Endothelial cell of umbilical vein (primary cell): ENCODE results near the gene RET. TPM values are rescaled to one million over a fixed set of nuclear protein-coding genes. Genes with fewer than 3 reads are reported as not detected.

Experiments
- BruUV-seq: library from RNA; stranded (reverse); fragments of 400-500 nt; replicated peaks from 2 replicates; lab custom pipeline; 2021; lab: Mats Ljungman, UMichigan
- CTCF ChIA-PET: fragments of 300-600, 350-600 bp; sonication (Branson Sonifier 250); formaldehyde crosslinking; loops from one replicate; lab custom pipeline; 2021; ENCODE audit warnings: antibody characterized with exemption, inconsistent platforms; lab: Charles Lee
- POLR2A ChIA-PET: fragments of 300-600, 350-600 bp; sonication (Branson Sonifier 250); formaldehyde crosslinking; loops from one replicate; lab custom pipeline; 2021; ENCODE audit warnings: antibody characterized with exemption, inconsistent platforms; lab: Charles Lee
- DNase-seq: peaks from one replicate; pipeline ENCODE4 v3.0.0-alpha.2; 2011; ENCODE audit warnings: low read depth, low spot score
- FAIRE-seq: peaks from 2 replicates; lab custom pipeline; 2011; peaks lifted over from hg19 to GRCh38; lab: Jason Lieb, UNC
- H2AFZ ChIP-seq: 2 replicates; pipeline ENCODE4 v1.6.0; 2012; ENCODE audit warnings: low read depth, low read length, control low read depth, inconsistent platforms
- H3K27ac ChIP-seq: 2 replicates; pipeline ENCODE4 v1.5.1; 2011; ENCODE audit warnings: low read depth, mild to moderate bottlenecking, control low read depth, low read length, moderate library complexity; ENCODE audit not compliant: insufficient read depth
- H3K27me3 ChIP-seq, 2 experiments: 2 replicates each; pipeline versions ENCODE4 v1.6.0 to v1.6.1; 2011; ENCODE audit warnings: low read length in 2 of 2, mixed read lengths in 1 of 2; ENCODE audit not compliant: control insufficient read depth in 2 of 2, insufficient read depth in 2 of 2
- H3K36me3 ChIP-seq, 2 experiments: 2 replicates in 1 of 2; 3 replicates in 1 of 2; pipeline ENCODE4 v1.5.1; 2011; ENCODE audit warnings: low read length in 2 of 2, mild to moderate bottlenecking in 1 of 2, moderate library complexity in 1 of 2; ENCODE audit not compliant: control insufficient read depth in 2 of 2, insufficient read depth in 2 of 2; ENCODE audit errors: extremely low read depth in 1 of 2
- H3K4me1 ChIP-seq: 3 replicates; pipeline ENCODE4 v1.5.1; 2011; ENCODE audit warnings: mild to moderate bottlenecking, low read length; ENCODE audit not compliant: control insufficient read depth, insufficient read depth; ENCODE audit errors: extremely low read depth
- H3K4me2 ChIP-seq: 2 replicates; pipeline ENCODE4 v1.6.1; 2011; ENCODE audit warnings: low read length, control low read depth, mixed read lengths; ENCODE audit not compliant: insufficient read depth
- H3K4me3 ChIP-seq, 3 experiments: fragments of 200-600 bp in 1 of 3; sonication (generic), shearing (Covaris generic) in 1 of 3; replicated peaks in 1 of 3; 2 replicates each; pipeline ENCODE4 v1.5.1; 2011 to 2016; ENCODE audit warnings: control low read depth in 3 of 3, low read length in 3 of 3, mild to moderate bottlenecking in 2 of 3, inconsistent platforms in 1 of 3, low read depth in 1 of 3, moderate library complexity in 1 of 3; ENCODE audit not compliant: insufficient read depth in 1 of 3
- H3K79me2 ChIP-seq: 2 replicates; pipeline ENCODE4 v1.6.0; 2012; ENCODE audit warnings: low read length, inconsistent platforms; ENCODE audit not compliant: control insufficient read depth, insufficient read depth
- H3K9ac ChIP-seq: replicated peaks from 2 replicates; pipeline ENCODE3; 2011; ENCODE audit warnings: low read length, control low read depth; ENCODE audit not compliant: insufficient read depth; ENCODE audit errors: extremely low read depth
- H3K9me1 ChIP-seq: replicated peaks from 3 replicates; pipeline ENCODE4 v1.6.0; 2011; ENCODE audit warnings: mild to moderate bottlenecking, low read length; ENCODE audit not compliant: control insufficient read depth, insufficient read depth; ENCODE audit errors: extremely low read depth
- H3K9me3 ChIP-seq: replicated peaks from 2 replicates; pipeline ENCODE4 v1.5.1; 2012; ENCODE audit warnings: low read length, inconsistent platforms; ENCODE audit not compliant: control insufficient read depth, insufficient read depth
- H4K20me1 ChIP-seq: replicated peaks from 2 replicates; pipeline ENCODE3; 2011; ENCODE audit warnings: mild to moderate bottlenecking, low read length; ENCODE audit not compliant: control insufficient read depth, insufficient read depth; ENCODE audit errors: extremely low read depth
- EZH2 ChIP-seq: IDR thresholded peaks from 2 replicates; pipeline ENCODE4 v1.6.1; 2012; ENCODE audit warnings: borderline replicate concordance, low read depth, mild to moderate bottlenecking, moderate library complexity, low read length, inconsistent platforms; ENCODE audit not compliant: severe bottlenecking
- GATA2 ChIP-seq: IDR thresholded peaks from 2 replicates; pipeline ENCODE4 v1.7.0; 2011; ENCODE audit warnings: low read depth, mild to moderate bottlenecking, moderate library complexity, mixed read lengths, low read length; ENCODE audit not compliant: insufficient read length, insufficient read depth
- POLR2A ChIP-seq: IDR thresholded peaks from 2 replicates; pipeline ENCODE4 v1.6.1; 2012; ENCODE audit warnings: low read depth, mild to moderate bottlenecking, control low read depth, low read length
- dilution Hi-C: fragments of 300-500 bp; cut with MboI; formaldehyde crosslinking; loops from one replicate; pipeline ENCODE4 v1.15.0; 2019; ENCODE audit warnings: low sequenced_read_pairs; ENCODE audit not compliant: extremely low pct_ligation_motif_present
- intact Hi-C: fragments of 100-400 bp; cut with micrococcal nuclease; formaldehyde crosslinking; loops from one replicate; pipeline ENCODE4 v1.10.0; 2022
- polyA plus RNA-seq, 4 experiments: library from polyadenylated mRNA; depleted of rRNA in 3 of 4; stranded (reverse) in 3 of 4; unstranded in 1 of 4; fragments of >200 nt; gene quantifications; 2 replicates each; pipeline versions ENCODE4 v1.2.1 to v1.2.3, GENCODE V29; 2011 to 2012; ENCODE audit warnings: missing spikeins in 1 of 4
- total RNA-seq: library from RNA; stranded (reverse); gene quantifications from 2 replicates; pipeline ENCODE4 v1.2.3, GENCODE V29; 2021
- TF ChIP-seq, protein P1 (sequence below), 2 donors: IDR thresholded peaks; 1 replicate in 1 of 2; 2 replicates in 1 of 2; pipeline ENCODE4 v1.5.1; 2011; ENCODE audit warnings: low read length in 2 of 2, mild to moderate bottlenecking in 2 of 2, moderate library complexity in 2 of 2, control low read depth in 1 of 2, inconsistent platforms in 1 of 2, low read depth in 1 of 2; ENCODE audit not compliant: insufficient read depth in 1 of 2; ENCODE audit errors: extremely low read depth in 1 of 2

The RET gene
- total and polyA plus RNA-seq, 2 donors (not counting 3 experiments of a cell fraction or from before 2014, with no cell fraction given) = 0.04 to 0.22 TPM

DNA sequence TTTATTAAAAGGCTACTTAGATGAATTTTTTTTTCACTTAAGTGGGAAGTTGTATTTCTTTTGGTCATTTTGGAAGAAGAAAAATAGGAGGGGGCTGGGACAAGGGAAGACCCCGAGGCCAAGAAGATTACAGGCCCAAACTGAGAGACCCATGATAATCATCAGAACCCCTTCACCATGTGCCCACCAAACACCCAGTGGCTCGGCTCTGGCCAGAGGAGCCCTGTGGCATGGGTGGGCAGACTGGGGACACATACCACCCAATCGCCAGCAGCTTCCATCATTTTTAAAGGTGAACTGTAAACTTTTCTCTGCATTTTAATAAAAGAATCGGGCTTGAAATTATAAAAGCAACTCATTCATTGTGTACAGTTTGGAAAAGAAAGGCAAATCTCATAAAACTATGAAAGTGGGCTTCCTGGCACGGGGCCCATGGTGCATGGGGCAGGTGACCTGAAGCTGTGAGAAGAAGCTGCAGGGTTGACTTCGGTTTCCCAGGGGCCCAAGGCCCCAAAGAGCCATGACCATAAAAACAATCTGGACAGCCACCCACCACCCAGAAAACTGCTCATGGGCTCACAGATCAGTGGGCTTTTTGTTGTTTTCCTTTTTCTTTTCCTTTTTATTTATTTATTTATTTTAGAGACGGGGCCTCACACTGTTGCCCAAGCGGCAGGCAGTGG lies 29.4 kb upstream of the RET start:
- Histone ChIP-seq H3K9me1 (no peaks in the 10 kb centered on the region), H3K4me2 (no peak overlapping the region), H3K9ac (no peak overlapping the region), H3K4me3 (no peak overlapping the region), H4K20me1 (no peaks in the 10 kb centered on the region), H3K27ac (no peak overlapping the region), H3K36me3 (no peaks in the 10 kb centered on the region), H2AFZ (no peak overlapping the region), H3K79me2 (no peaks in the 10 kb centered on the region), H3K27me3 (no peaks in the 10 kb centered on the region), H3K4me1 (no peaks in the 10 kb centered on the region), H3K9me3 (no peaks in the 10 kb centered on the region)
- intact Hi-C loops = no loop called here
- no peak for FAIRE-seq
- CTCF ChIA-PET = no interaction called here
- POLR2A ChIA-PET = no interaction called here
- TF ChIP-seq POLR2A (no peak), EZH2 (no peak), GATA2 (no peak)
- TF ChIP-seq, protein P1, sequence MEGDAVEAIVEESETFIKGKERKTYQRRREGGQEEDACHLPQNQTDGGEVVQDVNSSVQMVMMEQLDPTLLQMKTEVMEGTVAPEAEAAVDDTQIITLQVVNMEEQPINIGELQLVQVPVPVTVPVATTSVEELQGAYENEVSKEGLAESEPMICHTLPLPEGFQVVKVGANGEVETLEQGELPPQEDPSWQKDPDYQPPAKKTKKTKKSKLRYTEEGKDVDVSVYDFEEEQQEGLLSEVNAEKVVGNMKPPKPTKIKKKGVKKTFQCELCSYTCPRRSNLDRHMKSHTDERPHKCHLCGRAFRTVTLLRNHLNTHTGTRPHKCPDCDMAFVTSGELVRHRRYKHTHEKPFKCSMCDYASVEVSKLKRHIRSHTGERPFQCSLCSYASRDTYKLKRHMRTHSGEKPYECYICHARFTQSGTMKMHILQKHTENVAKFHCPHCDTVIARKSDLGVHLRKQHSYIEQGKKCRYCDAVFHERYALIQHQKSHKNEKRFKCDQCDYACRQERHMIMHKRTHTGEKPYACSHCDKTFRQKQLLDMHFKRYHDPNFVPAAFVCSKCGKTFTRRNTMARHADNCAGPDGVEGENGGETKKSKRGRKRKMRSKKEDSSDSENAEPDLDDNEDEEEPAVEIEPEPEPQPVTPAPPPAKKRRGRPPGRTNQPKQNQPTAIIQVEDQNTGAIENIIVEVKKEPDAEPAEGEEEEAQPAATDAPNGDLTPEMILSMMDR (IDR thresholded peaks at IDR 0.05; ENCODE audit: extremely low read depth in 1 of 2, insufficient read depth in 1 of 2, low read depth in 1 of 2, low read length in 2 of 2) = no peak
- DNase-seq = no peak
- BruUV-seq = no TSS peak
- dilution Hi-C loops = no loop called here
